K562 (cell line): Measurements from ENCODE around the gene BBLN. TPM values are rescaled to one million over a fixed set of nuclear protein-coding genes. Genes with fewer than 3 reads are reported as not detected.

ENCODE experiments used
- ARID2 ChIP-seq: fragments of 450-650 bp; IDR thresholded peaks from 2 replicates; pipeline ENCODE4 v1.6.1; 2017; ENCODE audit warnings: antibody characterized with exemption, mild to moderate bottlenecking
- BACH1 ChIP-seq: fragments of 200-800 bp; sonication (Bioruptor generic); IDR thresholded peaks from 2 replicates; pipeline ENCODE4 v1.6.1; 2016; ENCODE audit warnings: missing genetic modification characterization, missing compliant biosample characterization
- ERF ChIP-seq: fragments of 450-650 bp; formaldehyde crosslinking; IDR thresholded peaks from 2 replicates; pipeline ENCODE4 v1.4.0; 2020; ENCODE audit warnings: mild to moderate bottlenecking, mixed read lengths
- HDAC1 ChIP-seq, 2 experiments: fragments of 450-650 bp; IDR thresholded peaks; 2 replicates each; pipeline ENCODE4 v1.6.1; 2016 to 2017; ENCODE audit warnings: inconsistent platforms in 1 of 2, mild to moderate bottlenecking in 1 of 2, moderate library complexity in 1 of 2
- HDAC6 ChIP-seq: IDR thresholded peaks from 2 replicates; pipeline ENCODE4 v1.6.1; 2012; ENCODE audit warnings: low read depth, mild to moderate bottlenecking, control low read depth, inconsistent platforms, low read length, moderate library complexity
- ILK ChIP-seq: fragments of 450-650 bp; IDR thresholded peaks from 2 replicates; pipeline ENCODE4 v1.6.1; 2016; ENCODE audit warnings: missing genetic modification characterization, low read depth, mild to moderate bottlenecking, missing compliant biosample characterization, moderate library complexity, borderline replicate concordance
- MTA1 ChIP-seq: fragments of 450-650 bp; IDR thresholded peaks from 2 replicates; pipeline ENCODE4 v1.6.1; 2017; ENCODE audit warnings: borderline replicate concordance
- NCOA4 ChIP-seq: fragments of 450-650 bp; IDR thresholded peaks from 2 replicates; pipeline ENCODE4 v1.6.1; 2018; ENCODE audit warnings: mild to moderate bottlenecking; ENCODE audit not compliant: partially characterized antibody
- RBBP5 ChIP-seq: fragments of 200-600 bp; sonication (generic); IDR thresholded peaks from 2 replicates; pipeline ENCODE4 v1.6.1; 2012; ENCODE audit warnings: borderline replicate concordance, mild to moderate bottlenecking, low read length, control low read depth, inconsistent platforms; ENCODE audit not compliant: insufficient read depth, poor library complexity, severe bottlenecking
- RBM39 ChIP-seq: fragments of 200-400 bp; formaldehyde crosslinking; optimal IDR thresholded peaks from 2 replicates; pipeline ENCODE3; 2018; ENCODE audit warnings: low read depth, low read length
- SMARCC2 ChIP-seq: fragments of 450-650 bp; IDR thresholded peaks from 2 replicates; pipeline ENCODE4 v1.6.1; 2017; ENCODE audit warnings: antibody characterized with exemption, moderate library complexity, mild to moderate bottlenecking, low read depth
- SRSF1 ChIP-seq: fragments of 200-400 bp; formaldehyde crosslinking; IDR thresholded peaks from 2 replicates; pipeline ENCODE4 v1.6.1; 2017; ENCODE audit warnings: mild to moderate bottlenecking, low read depth, low read length, moderate library complexity
- TRIM28 ChIP-seq: fragments of 450-650 bp; IDR thresholded peaks from 2 replicates; pipeline ENCODE4 v1.6.1; 2017
- WHSC1 ChIP-seq: IDR thresholded peaks from one replicate; pipeline ENCODE4 v1.6.1; 2012; ENCODE audit warnings: low read length, control low read depth, inconsistent platforms
- ZBTB26 ChIP-seq: fragments of 450-650 bp; formaldehyde crosslinking; IDR thresholded peaks from 2 replicates; pipeline ENCODE4 v1.4.0; 2022; ENCODE audit warnings: missing genetic modification characterization
- ZNF224 ChIP-seq: sonication (generic); formaldehyde crosslinking; IDR thresholded peaks from 2 replicates; pipeline ENCODE4 v1.8.0; 2022; ENCODE audit warnings: mild to moderate bottlenecking, missing genetic modification reagents
- ZNF384 ChIP-seq: IDR thresholded peaks from 2 replicates; pipeline ENCODE4 v1.6.1; 2012; ENCODE audit warnings: low read depth, low read length, improper control_type of control experiment
- ZNF76 ChIP-seq: fragments of 250-450 bp; sonication (Bioruptor Pico); IDR thresholded peaks from 2 replicates; pipeline ENCODE4 v1.4.0; 2020; ENCODE audit warnings: mild to moderate bottlenecking, moderate library complexity, borderline replicate concordance
- ZNF79 ChIP-seq: fragments of 250-450 bp; sonication (Bioruptor Pico); IDR thresholded peaks from 2 replicates; pipeline ENCODE4 v1.4.0; 2020; ENCODE audit warnings: low read depth, mild to moderate bottlenecking, moderate library complexity
- ZNF830 ChIP-seq: fragments of 250-450 bp; sonication (Bioruptor Pico); IDR thresholded peaks from 2 replicates; pipeline ENCODE4 v1.5.0; 2021; ENCODE audit warnings: mild to moderate bottlenecking
- polyA plus RNA-seq, 8 experiments: library from polyadenylated mRNA; depleted of rRNA in 4 of 8; stranded (reverse) in 5 of 8; unstranded in 3 of 8; fragments of >200 nt; fragmentation: Nextera tagmentation in 2 of 8; fragmentation: Illumina TruSeq in 1 of 8; extraction: Ambion mirVana in 2 of 8; extraction: Trizol in 1 of 8; gene quantifications; 2 replicates each; pipeline versions ENCODE4 v1.2.1 to v1.2.3, GENCODE V29; 2011 to 2014; ENCODE audit warnings: inconsistent platforms in 1 of 8, missing spikeins in 1 of 8
- total RNA-seq, 7 experiments: library from RNA; depleted of rRNA in 6 of 7; stranded (reverse); fragments of >200 nt in 6 of 7; fragmentation: Illumina TruSeq in 2 of 7; extraction: Trizol in 2 of 7; gene quantifications; 2 replicates each; pipeline versions ENCODE4 v1.2.1 to v1.2.3, GENCODE V29; 2011 to 2021; ENCODE audit warnings: low replicate concordance in 1 of 7
- TF ChIP-seq, protein P1 (sequence below): fragments of 450-650 bp; IDR thresholded peaks from 2 replicates; pipeline ENCODE4 v1.7.0; 2016; ENCODE audit warnings: borderline replicate concordance
- TF ChIP-seq, protein P2 (sequence below): sonication (generic); formaldehyde crosslinking; IDR thresholded peaks from 2 replicates; pipeline ENCODE4 v1.8.0; 2022; ENCODE audit warnings: mild to moderate bottlenecking, missing genetic modification reagents
- TF ChIP-seq, protein P3 (sequence below), 2 experiments: fragments of 450-650 bp in 1 of 2; sonication (generic) in 1 of 2; formaldehyde crosslinking; conservative IDR thresholded peaks; 2 replicates each; pipeline versions ENCODE4 v1.4.0 to v1.8.1; 2020 to 2022; ENCODE audit warnings: mild to moderate bottlenecking in 1 of 2, missing genetic modification reagents in 1 of 2

BBLN gene
- total and polyA plus RNA-seq, 9 of the 15 experiments (the other 6 are each of a cell fraction or from before 2014, with no cell fraction given), result 4.2 to 331 (median 87.1) TPM

- peak; percentile 95 for TF ChIP-seq RBBP5
- TF ChIP-seq, protein P1, sequence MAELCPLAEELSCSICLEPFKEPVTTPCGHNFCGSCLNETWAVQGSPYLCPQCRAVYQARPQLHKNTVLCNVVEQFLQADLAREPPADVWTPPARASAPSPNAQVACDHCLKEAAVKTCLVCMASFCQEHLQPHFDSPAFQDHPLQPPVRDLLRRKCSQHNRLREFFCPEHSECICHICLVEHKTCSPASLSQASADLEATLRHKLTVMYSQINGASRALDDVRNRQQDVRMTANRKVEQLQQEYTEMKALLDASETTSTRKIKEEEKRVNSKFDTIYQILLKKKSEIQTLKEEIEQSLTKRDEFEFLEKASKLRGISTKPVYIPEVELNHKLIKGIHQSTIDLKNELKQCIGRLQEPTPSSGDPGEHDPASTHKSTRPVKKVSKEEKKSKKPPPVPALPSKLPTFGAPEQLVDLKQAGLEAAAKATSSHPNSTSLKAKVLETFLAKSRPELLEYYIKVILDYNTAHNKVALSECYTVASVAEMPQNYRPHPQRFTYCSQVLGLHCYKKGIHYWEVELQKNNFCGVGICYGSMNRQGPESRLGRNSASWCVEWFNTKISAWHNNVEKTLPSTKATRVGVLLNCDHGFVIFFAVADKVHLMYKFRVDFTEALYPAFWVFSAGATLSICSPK, result no peak
- peak in 1 of 2 experiments; percentile 30; a peak in 2 of 4 replicates for TF ChIP-seq HDAC1 (IDR thresholded peaks at IDR 0.05)
- TF ChIP-seq ZNF384, result peak; percentile 64; the same call in 1 of the 2 replicates
- TF ChIP-seq MTA1, result peak; percentile 97
- TF ChIP-seq, protein P2, sequence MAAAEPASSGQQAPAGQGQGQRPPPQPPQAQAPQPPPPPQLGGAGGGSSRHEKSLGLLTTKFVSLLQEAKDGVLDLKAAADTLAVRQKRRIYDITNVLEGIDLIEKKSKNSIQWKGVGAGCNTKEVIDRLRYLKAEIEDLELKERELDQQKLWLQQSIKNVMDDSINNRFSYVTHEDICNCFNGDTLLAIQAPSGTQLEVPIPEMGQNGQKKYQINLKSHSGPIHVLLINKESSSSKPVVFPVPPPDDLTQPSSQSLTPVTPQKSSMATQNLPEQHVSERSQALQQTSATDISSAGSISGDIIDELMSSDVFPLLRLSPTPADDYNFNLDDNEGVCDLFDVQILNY (CRISPR knock-in tag), result no peak
- TF ChIP-seq ZNF224 (CRISPR knock-in tag), result no peak
- TF ChIP-seq RBM39, result no peak
- peak; percentile 26; the same call in 1 of the 2 replicates for TF ChIP-seq HDAC6
- no peak for TF ChIP-seq BACH1 (tag)
- no peak for TF ChIP-seq WHSC1
- 0 out of 2 replicates have a peak, but pooled peaks have one; percentile 20 for TF ChIP-seq SRSF1
- TF ChIP-seq ZNF79 (CRISPR knock-in tag), result no peak
- TF ChIP-seq ERF (CRISPR knock-in tag), result peak; percentile 96
- TF ChIP-seq ZBTB26 (CRISPR knock-in tag), result no peak; the same call in 1 of the 2 replicates
- peak; percentile 54; the same call in 1 of the 2 replicates for TF ChIP-seq SMARCC2
- TF ChIP-seq ILK (tag), result no peak
- TF ChIP-seq ARID2, result peak; percentile 58; the same call in 1 of the 2 replicates
- TF ChIP-seq, protein P3, sequence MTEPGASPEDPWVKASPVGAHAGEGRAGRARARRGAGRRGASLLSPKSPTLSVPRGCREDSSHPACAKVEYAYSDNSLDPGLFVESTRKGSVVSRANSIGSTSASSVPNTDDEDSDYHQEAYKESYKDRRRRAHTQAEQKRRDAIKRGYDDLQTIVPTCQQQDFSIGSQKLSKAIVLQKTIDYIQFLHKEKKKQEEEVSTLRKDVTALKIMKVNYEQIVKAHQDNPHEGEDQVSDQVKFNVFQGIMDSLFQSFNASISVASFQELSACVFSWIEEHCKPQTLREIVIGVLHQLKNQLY (CRISPR knock-in tag; conservative IDR thresholded peaks at IDR 0.05), result peak; percentile 42 to 77; a peak in 2 of 4 replicates
- no peak; the same call in 1 of the 2 replicates for TF ChIP-seq ZNF830 (CRISPR knock-in tag)
- TF ChIP-seq NCOA4, result peak; percentile 20
- peak; percentile 89 for TF ChIP-seq ZNF76 (CRISPR knock-in tag)
- TF ChIP-seq TRIM28, result peak; percentile 91
Observed at GRCh38 chr9:128159784-128160602, at the start of gene BBLN (continued).
